ENCODE measurements around the gene HS6ST1.

The HS6ST1 gene

DNA sequence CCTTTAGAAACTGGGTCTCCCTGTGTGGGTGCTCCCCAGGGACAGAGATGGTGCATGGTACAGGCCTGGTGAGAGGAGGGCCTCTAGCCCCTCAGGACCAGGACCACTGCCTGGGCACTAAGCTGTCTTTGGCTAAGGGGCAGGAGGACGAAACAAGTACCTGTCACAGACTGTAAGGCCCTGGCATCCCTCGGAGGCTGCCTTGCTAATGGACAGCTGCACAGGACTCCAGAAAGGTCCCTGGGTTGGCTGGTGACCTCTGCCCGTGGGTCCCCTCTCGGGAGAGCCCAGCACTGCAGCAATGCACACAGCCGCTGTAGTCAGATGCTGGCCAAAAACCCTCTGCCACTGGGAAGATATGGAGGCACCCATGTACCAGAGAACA is 14.3 kb downstream of the HS6ST1 start:
- TF ChIP-seq, protein P1, sequence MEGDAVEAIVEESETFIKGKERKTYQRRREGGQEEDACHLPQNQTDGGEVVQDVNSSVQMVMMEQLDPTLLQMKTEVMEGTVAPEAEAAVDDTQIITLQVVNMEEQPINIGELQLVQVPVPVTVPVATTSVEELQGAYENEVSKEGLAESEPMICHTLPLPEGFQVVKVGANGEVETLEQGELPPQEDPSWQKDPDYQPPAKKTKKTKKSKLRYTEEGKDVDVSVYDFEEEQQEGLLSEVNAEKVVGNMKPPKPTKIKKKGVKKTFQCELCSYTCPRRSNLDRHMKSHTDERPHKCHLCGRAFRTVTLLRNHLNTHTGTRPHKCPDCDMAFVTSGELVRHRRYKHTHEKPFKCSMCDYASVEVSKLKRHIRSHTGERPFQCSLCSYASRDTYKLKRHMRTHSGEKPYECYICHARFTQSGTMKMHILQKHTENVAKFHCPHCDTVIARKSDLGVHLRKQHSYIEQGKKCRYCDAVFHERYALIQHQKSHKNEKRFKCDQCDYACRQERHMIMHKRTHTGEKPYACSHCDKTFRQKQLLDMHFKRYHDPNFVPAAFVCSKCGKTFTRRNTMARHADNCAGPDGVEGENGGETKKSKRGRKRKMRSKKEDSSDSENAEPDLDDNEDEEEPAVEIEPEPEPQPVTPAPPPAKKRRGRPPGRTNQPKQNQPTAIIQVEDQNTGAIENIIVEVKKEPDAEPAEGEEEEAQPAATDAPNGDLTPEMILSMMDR (IDR thresholded peaks at IDR 0.05) = no peak
- Histone ChIP-seq H3K36me3 (ENCODE audit: control insufficient read depth, insufficient read depth, low read length) (no peaks in the 10 kb centered on the region), H3K79me2 (peaks cover 89% of the 10 kb centered on the region), H3K4me2 (ENCODE audit: low read length) (no peak overlapping the region), H2AFZ (no peak overlapping the region), H3K4me1 (peaks cover 30% of the 10 kb centered on the region), H3K9me3 (ENCODE audit: control insufficient read depth, low read length) (no peaks in the 10 kb centered on the region), H3K27me3 (ENCODE audit: control insufficient read depth, insufficient read depth, low read length) (no peaks in the 10 kb centered on the region), H3K27ac (peak overlapping the region; percentile 78), H3K9ac (no peak overlapping the region), H3K4me3 (ENCODE audit: low read depth, low read length) (no peak overlapping the region)

DNA sequence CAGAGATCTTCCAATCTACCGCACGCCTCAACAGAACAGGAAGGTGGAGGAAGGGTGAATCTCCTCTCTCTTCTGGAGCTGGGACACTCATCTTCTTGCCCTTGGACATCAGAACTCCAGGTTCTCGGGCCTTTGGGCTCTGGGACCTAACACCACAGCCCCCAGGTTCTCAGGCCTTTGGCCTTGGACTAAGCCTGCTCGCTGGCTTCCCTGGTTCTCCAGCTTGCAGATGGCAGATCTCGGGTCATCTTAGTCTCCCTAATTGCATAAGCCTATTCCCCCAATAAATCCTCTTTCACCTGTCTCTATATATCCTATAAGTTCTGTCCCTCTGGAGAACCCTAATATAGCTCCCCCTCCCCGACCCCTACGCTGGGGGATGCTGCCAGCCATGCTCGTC is 14.8 kb downstream of the HS6ST1 start:
- no peaks in the 10 kb centered on the region for H3K9me3 ChIP-seq (ENCODE audit: control insufficient read depth, low read length)
- no peak overlapping the region for H3K4me2 ChIP-seq (ENCODE audit: low read length)
- no peaks in the 10 kb centered on the region for H3K27me3 ChIP-seq (ENCODE audit: control insufficient read depth, insufficient read depth, low read length)
- H3K27ac ChIP-seq = no peak overlapping the region
- H3K4me1 ChIP-seq = peaks cover 30% of the 10 kb centered on the region
- no peak overlapping the region for H3K9ac ChIP-seq
- TF ChIP-seq, protein P1 (IDR thresholded peaks at IDR 0.05) = no peak
- H3K79me2 ChIP-seq = peaks cover 89% of the 10 kb centered on the region
- H3K36me3 ChIP-seq (ENCODE audit: control insufficient read depth, insufficient read depth, low read length) = no peaks in the 10 kb centered on the region
- no peak overlapping the region for H2AFZ ChIP-seq
- H3K4me3 ChIP-seq (ENCODE audit: low read depth, low read length) = no peak overlapping the region

DNA sequence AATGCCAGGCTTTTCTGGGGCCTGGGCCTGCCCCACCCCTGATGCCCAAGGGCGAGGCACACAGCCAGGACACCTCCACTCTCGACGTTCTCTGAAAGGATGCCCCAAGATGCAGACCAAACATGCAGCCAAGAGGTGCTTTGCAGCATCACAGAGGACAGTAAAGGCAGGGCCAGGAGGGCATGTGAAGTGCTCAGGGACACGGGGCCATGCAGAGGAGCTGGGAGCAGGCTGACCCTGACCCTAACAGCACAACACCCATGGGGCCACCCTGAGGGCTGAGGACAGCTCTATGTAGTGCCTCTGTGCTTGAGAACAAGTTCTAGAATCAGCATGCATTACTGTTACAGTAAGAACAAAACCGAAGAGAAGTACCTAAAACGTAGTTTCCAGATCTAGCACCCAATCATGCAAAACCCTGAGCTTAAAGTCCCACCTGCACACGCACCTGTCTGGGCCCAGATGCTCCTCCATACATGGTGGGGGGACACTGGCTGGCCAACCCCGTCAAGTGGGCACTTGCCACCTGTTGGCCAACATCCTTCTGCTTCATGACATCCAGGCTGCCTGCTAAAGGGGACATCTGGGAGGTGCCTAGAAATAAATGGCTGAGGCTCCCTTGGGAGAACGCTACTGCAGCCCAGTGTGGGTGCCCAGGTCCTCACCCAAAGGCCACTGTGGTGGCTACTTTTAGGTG is 15.4 kb downstream of the HS6ST1 start:
- peaks cover 30% of the 10 kb centered on the region for H3K4me1 ChIP-seq
- no peaks in the 10 kb centered on the region for H3K9me3 ChIP-seq (ENCODE audit: control insufficient read depth, low read length)
- no peak overlapping the region for H3K9ac ChIP-seq
- no peaks in the 10 kb centered on the region for H3K27me3 ChIP-seq (ENCODE audit: control insufficient read depth, insufficient read depth, low read length)
- peaks cover 89% of the 10 kb centered on the region for H3K79me2 ChIP-seq
- no peak overlapping the region for H3K27ac ChIP-seq
- no peak overlapping the region for H3K4me2 ChIP-seq (ENCODE audit: low read length)
- no peaks in the 10 kb centered on the region for H3K36me3 ChIP-seq (ENCODE audit: control insufficient read depth, insufficient read depth, low read length)
- TF ChIP-seq, protein P1 (IDR thresholded peaks at IDR 0.05) = no peak
- H2AFZ ChIP-seq = no peak overlapping the region
- H3K4me3 ChIP-seq (ENCODE audit: low read depth, low read length) = no peak overlapping the region

DNA sequence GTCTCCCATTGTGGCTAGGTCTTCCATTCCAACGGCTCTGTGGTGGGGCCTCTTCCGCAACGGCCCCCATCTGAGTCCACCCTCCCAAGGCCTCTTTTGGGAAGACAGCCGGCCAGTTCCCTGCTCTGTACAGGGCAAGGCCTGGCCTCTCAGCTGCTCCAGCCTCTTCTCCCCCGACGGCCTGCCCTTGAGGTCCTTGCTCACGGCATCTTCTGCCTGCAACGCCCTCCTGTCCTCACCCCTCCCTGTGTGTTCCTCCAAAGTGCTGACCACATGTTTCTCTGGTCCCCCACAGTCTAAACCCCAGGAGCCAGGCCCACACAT is 16.0 kb downstream of the HS6ST1 start:
- peaks cover 30% of the 10 kb centered on the region for H3K4me1 ChIP-seq
- no peak overlapping the region for H3K9ac ChIP-seq
- no peaks in the 10 kb centered on the region for H3K27me3 ChIP-seq (ENCODE audit: control insufficient read depth, insufficient read depth, low read length)
- H3K4me3 ChIP-seq (ENCODE audit: low read depth, low read length) = no peak overlapping the region
- TF ChIP-seq, protein P1 (IDR thresholded peaks at IDR 0.05) = no peak
- H3K4me2 ChIP-seq (ENCODE audit: low read length) = no peak overlapping the region
- H3K9me3 ChIP-seq (ENCODE audit: control insufficient read depth, low read length) = no peaks in the 10 kb centered on the region
- no peak overlapping the region for H2AFZ ChIP-seq
- no peak overlapping the region for H3K27ac ChIP-seq
- peaks cover 87% of the 10 kb centered on the region for H3K79me2 ChIP-seq
- no peaks in the 10 kb centered on the region for H3K36me3 ChIP-seq (ENCODE audit: control insufficient read depth, insufficient read depth, low read length)
